Endothelial cell of umbilical vein (primary cell): ENCODE results near the gene FGF5. TPM values are rescaled to one million over a fixed set of nuclear protein-coding genes. Genes with fewer than 3 reads are reported as not detected.

Source experiments
- BruUV-seq: library from RNA; stranded (reverse); fragments of 400-500 nt; replicated peaks from 2 replicates; lab custom pipeline; 2021; lab: Mats Ljungman, UMichigan
- CTCF ChIA-PET: fragments of 300-600, 350-600 bp; sonication (Branson Sonifier 250); formaldehyde crosslinking; loops from one replicate; lab custom pipeline; 2021; ENCODE audit warnings: antibody characterized with exemption, inconsistent platforms; lab: Charles Lee
- POLR2A ChIA-PET: fragments of 300-600, 350-600 bp; sonication (Branson Sonifier 250); formaldehyde crosslinking; loops from one replicate; lab custom pipeline; 2021; ENCODE audit warnings: antibody characterized with exemption, inconsistent platforms; lab: Charles Lee
- DNase-seq: peaks from one replicate; pipeline ENCODE4 v3.0.0-alpha.2; 2011; ENCODE audit warnings: low read depth, low spot score
- FAIRE-seq: peaks from 2 replicates; lab custom pipeline; 2011; peaks lifted over from hg19 to GRCh38; lab: Jason Lieb, UNC
- H2AFZ ChIP-seq: 2 replicates; pipeline ENCODE4 v1.6.0; 2012; ENCODE audit warnings: low read depth, low read length, control low read depth, inconsistent platforms
- H3K27ac ChIP-seq: 2 replicates; pipeline ENCODE4 v1.5.1; 2011; ENCODE audit warnings: low read depth, mild to moderate bottlenecking, control low read depth, low read length, moderate library complexity; ENCODE audit not compliant: insufficient read depth
- H3K27me3 ChIP-seq, 2 experiments: 2 replicates each; pipeline versions ENCODE4 v1.6.0 to v1.6.1; 2011; ENCODE audit warnings: low read length in 2 of 2, mixed read lengths in 1 of 2; ENCODE audit not compliant: control insufficient read depth in 2 of 2, insufficient read depth in 2 of 2
- H3K36me3 ChIP-seq, 2 experiments: 2 replicates in 1 of 2; 3 replicates in 1 of 2; pipeline ENCODE4 v1.5.1; 2011; ENCODE audit warnings: low read length in 2 of 2, mild to moderate bottlenecking in 1 of 2, moderate library complexity in 1 of 2; ENCODE audit not compliant: control insufficient read depth in 2 of 2, insufficient read depth in 2 of 2; ENCODE audit errors: extremely low read depth in 1 of 2
- H3K4me1 ChIP-seq: 3 replicates; pipeline ENCODE4 v1.5.1; 2011; ENCODE audit warnings: mild to moderate bottlenecking, low read length; ENCODE audit not compliant: control insufficient read depth, insufficient read depth; ENCODE audit errors: extremely low read depth
- H3K4me2 ChIP-seq: 2 replicates; pipeline ENCODE4 v1.6.1; 2011; ENCODE audit warnings: low read length, control low read depth, mixed read lengths; ENCODE audit not compliant: insufficient read depth
- H3K4me3 ChIP-seq, 3 experiments: fragments of 200-600 bp in 1 of 3; sonication (generic), shearing (Covaris generic) in 1 of 3; replicated peaks in 1 of 3; 2 replicates each; pipeline ENCODE4 v1.5.1; 2011 to 2016; ENCODE audit warnings: control low read depth in 3 of 3, low read length in 3 of 3, mild to moderate bottlenecking in 2 of 3, inconsistent platforms in 1 of 3, low read depth in 1 of 3, moderate library complexity in 1 of 3; ENCODE audit not compliant: insufficient read depth in 1 of 3
- H3K79me2 ChIP-seq: 2 replicates; pipeline ENCODE4 v1.6.0; 2012; ENCODE audit warnings: low read length, inconsistent platforms; ENCODE audit not compliant: control insufficient read depth, insufficient read depth
- H3K9ac ChIP-seq: replicated peaks from 2 replicates; pipeline ENCODE3; 2011; ENCODE audit warnings: low read length, control low read depth; ENCODE audit not compliant: insufficient read depth; ENCODE audit errors: extremely low read depth
- H3K9me1 ChIP-seq: replicated peaks from 3 replicates; pipeline ENCODE4 v1.6.0; 2011; ENCODE audit warnings: mild to moderate bottlenecking, low read length; ENCODE audit not compliant: control insufficient read depth, insufficient read depth; ENCODE audit errors: extremely low read depth
- H3K9me3 ChIP-seq: replicated peaks from 2 replicates; pipeline ENCODE4 v1.5.1; 2012; ENCODE audit warnings: low read length, inconsistent platforms; ENCODE audit not compliant: control insufficient read depth, insufficient read depth
- H4K20me1 ChIP-seq: replicated peaks from 2 replicates; pipeline ENCODE3; 2011; ENCODE audit warnings: mild to moderate bottlenecking, low read length; ENCODE audit not compliant: control insufficient read depth, insufficient read depth; ENCODE audit errors: extremely low read depth
- EZH2 ChIP-seq: IDR thresholded peaks from 2 replicates; pipeline ENCODE4 v1.6.1; 2012; ENCODE audit warnings: borderline replicate concordance, low read depth, mild to moderate bottlenecking, moderate library complexity, low read length, inconsistent platforms; ENCODE audit not compliant: severe bottlenecking
- FOS ChIP-seq: IDR thresholded peaks from 2 replicates; pipeline ENCODE4 v1.6.1; 2011; ENCODE audit warnings: mild to moderate bottlenecking, low read length, moderate library complexity, borderline replicate concordance; ENCODE audit not compliant: insufficient read depth
- GATA2 ChIP-seq: IDR thresholded peaks from 2 replicates; pipeline ENCODE4 v1.7.0; 2011; ENCODE audit warnings: low read depth, mild to moderate bottlenecking, moderate library complexity, mixed read lengths, low read length; ENCODE audit not compliant: insufficient read length, insufficient read depth
- JUN ChIP-seq: IDR thresholded peaks from 2 replicates; pipeline ENCODE4 v1.6.1; 2011; ENCODE audit warnings: borderline replicate concordance, low read depth; ENCODE audit not compliant: insufficient read length, insufficient read depth
- MYC ChIP-seq: IDR thresholded peaks from one replicate; pipeline ENCODE4 v1.6.1; 2011; ENCODE audit warnings: mild to moderate bottlenecking, low read depth, low read length
- POLR2A ChIP-seq: IDR thresholded peaks from 2 replicates; pipeline ENCODE4 v1.6.1; 2012; ENCODE audit warnings: low read depth, mild to moderate bottlenecking, control low read depth, low read length
- POLR2AphosphoS5 ChIP-seq: IDR thresholded peaks from 2 replicates; pipeline ENCODE4 v1.6.1; 2012; ENCODE audit warnings: low read depth, mild to moderate bottlenecking, control low read depth, low read length, moderate library complexity; ENCODE audit not compliant: insufficient read depth
- dilution Hi-C: fragments of 300-500 bp; cut with MboI; formaldehyde crosslinking; loops from one replicate; pipeline ENCODE4 v1.15.0; 2019; ENCODE audit warnings: low sequenced_read_pairs; ENCODE audit not compliant: extremely low pct_ligation_motif_present
- intact Hi-C: fragments of 100-400 bp; cut with micrococcal nuclease; formaldehyde crosslinking; loops from one replicate; pipeline ENCODE4 v1.10.0; 2022
- polyA plus RNA-seq, 4 experiments: library from polyadenylated mRNA; depleted of rRNA in 3 of 4; stranded (reverse) in 3 of 4; unstranded in 1 of 4; fragments of >200 nt; gene quantifications; 2 replicates each; pipeline versions ENCODE4 v1.2.1 to v1.2.3, GENCODE V29; 2011 to 2012; ENCODE audit warnings: missing spikeins in 1 of 4
- total RNA-seq: library from RNA; stranded (reverse); gene quantifications from 2 replicates; pipeline ENCODE4 v1.2.3, GENCODE V29; 2021
- TF ChIP-seq, protein P1 (sequence below), 2 donors: IDR thresholded peaks; 1 replicate in 1 of 2; 2 replicates in 1 of 2; pipeline ENCODE4 v1.5.1; 2011; ENCODE audit warnings: low read length in 2 of 2, mild to moderate bottlenecking in 2 of 2, moderate library complexity in 2 of 2, control low read depth in 1 of 2, inconsistent platforms in 1 of 2, low read depth in 1 of 2; ENCODE audit not compliant: insufficient read depth in 1 of 2; ENCODE audit errors: extremely low read depth in 1 of 2
- TF ChIP-seq, protein P2 (sequence below): IDR thresholded peaks from 2 replicates; pipeline ENCODE4 v1.6.1; 2011; ENCODE audit not compliant: insufficient read depth, insufficient read length

FGF5 gene
- total and polyA plus RNA-seq, 2 donors (not counting 3 experiments of a cell fraction or from before 2014, with no cell fraction given): 0.13 to 0.73 TPM

DNA sequence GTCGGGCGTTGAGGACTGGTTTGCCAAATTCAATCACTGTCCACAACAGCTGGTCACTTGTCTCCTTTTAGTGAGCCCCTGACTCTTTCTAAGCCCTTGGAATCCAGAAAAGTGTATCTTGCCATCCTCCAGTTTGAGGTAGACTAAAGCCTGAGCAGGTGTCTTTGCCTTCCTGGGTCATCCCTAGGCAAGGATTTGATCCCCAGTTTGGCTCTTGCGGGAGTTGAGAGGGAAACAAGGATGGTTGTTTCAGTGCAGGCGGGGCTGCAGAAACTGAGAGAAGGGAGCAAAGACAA, 2.2 kb upstream of the FGF5 start:
- FAIRE-seq: no peak
- H3K79me2 ChIP-seq: no peaks in the 10 kb centered on the region
- H3K4me2 ChIP-seq: no peak overlapping the region
- H3K4me3 ChIP-seq: no peak overlapping the region
- CTCF ChIA-PET: interaction anchor here (1.0 to 2.9 kb wide), 7 partner anchors 16 to 72 kb away, joined by 3 to 36 read pairs (median 8); partner anchors contain the start of gene CFAP299
- H3K27me3 ChIP-seq: peaks cover 72 to 85% of the 10 kb centered on the region in 2 experiments
- H2AFZ ChIP-seq: no peak overlapping the region
- H3K27ac ChIP-seq: no peak overlapping the region
- DNase-seq: no peak
- intact Hi-C loops (loop anchor here (1.0 kb wide), 1 partner anchor 11 kb away; no protein-coding TSS in a partner anchor), dilution Hi-C loops (no loop called here)
- BruUV-seq: no TSS peak
- no peaks in the 10 kb centered on the region for H4K20me1 ChIP-seq
- no peaks in the 10 kb centered on the region for H3K9me1 ChIP-seq
- POLR2A ChIA-PET: no interaction called here
- H3K9me3 ChIP-seq: no peaks in the 10 kb centered on the region
- peaks cover 12% of the 10 kb centered on the region for H3K4me1 ChIP-seq
- H3K9ac ChIP-seq: no peak overlapping the region
- H3K36me3 ChIP-seq: no peaks in the 10 kb centered on the region
- TF ChIP-seq EZH2: peak; percentile 37
- TF ChIP-seq FOS: no peak

DNA sequence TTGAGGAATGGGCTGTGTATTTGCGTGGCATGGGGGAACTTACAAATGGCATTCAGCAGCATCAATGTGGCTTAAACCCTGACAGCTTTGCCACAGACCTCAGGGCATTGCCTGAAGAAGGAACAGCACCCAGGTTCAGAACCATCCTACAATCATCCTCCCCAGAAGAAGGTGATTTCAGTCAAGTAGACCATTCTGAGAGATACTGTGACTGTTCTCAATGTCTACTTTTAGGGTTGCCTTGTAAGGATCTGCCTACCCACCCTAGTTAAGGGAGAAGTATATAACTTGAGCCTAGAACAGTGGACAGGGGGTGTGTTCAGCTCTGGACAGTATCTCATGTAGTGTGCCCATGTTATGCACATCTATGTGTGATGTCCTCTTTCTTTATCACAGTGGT, 1.6 kb upstream of the FGF5 start:
- ChIA-PET POLR2A (no interaction called here), CTCF (interaction anchor here (1.0 to 2.9 kb wide), 13 partner anchors 8 to 72 kb away, joined by 3 to 36 read pairs (median 8); partner anchors contain the start of gene CFAP299)
- H2AFZ ChIP-seq: no peak overlapping the region
- dilution Hi-C loops (no loop called here), intact Hi-C loops (loop anchor here (1.0 to 5.0 kb wide), 4 partner anchors 12 to 57 kb away; no protein-coding TSS in a partner anchor)
- H3K4me2 ChIP-seq: no peak overlapping the region
- H3K27ac ChIP-seq: no peak overlapping the region
- H3K4me3 ChIP-seq: no peak overlapping the region
- DNase-seq: no peak
- no peaks in the 10 kb centered on the region for H3K36me3 ChIP-seq
- H3K4me1 ChIP-seq: peaks cover 12% of the 10 kb centered on the region
- no peak overlapping the region for H3K9ac ChIP-seq
- H3K9me1 ChIP-seq: no peaks in the 10 kb centered on the region
- H3K27me3 ChIP-seq: peaks cover 75 to 85% of the 10 kb centered on the region in 2 experiments
- H3K9me3 ChIP-seq: no peaks in the 10 kb centered on the region
- H3K79me2 ChIP-seq: no peaks in the 10 kb centered on the region
- TF ChIP-seq JUN (no peak), FOS (no peak), POLR2AphosphoS5 (no peak), POLR2A (no peak), MYC (no peak), EZH2 (no peak), GATA2 (no peak)
- TF ChIP-seq, protein P1, sequence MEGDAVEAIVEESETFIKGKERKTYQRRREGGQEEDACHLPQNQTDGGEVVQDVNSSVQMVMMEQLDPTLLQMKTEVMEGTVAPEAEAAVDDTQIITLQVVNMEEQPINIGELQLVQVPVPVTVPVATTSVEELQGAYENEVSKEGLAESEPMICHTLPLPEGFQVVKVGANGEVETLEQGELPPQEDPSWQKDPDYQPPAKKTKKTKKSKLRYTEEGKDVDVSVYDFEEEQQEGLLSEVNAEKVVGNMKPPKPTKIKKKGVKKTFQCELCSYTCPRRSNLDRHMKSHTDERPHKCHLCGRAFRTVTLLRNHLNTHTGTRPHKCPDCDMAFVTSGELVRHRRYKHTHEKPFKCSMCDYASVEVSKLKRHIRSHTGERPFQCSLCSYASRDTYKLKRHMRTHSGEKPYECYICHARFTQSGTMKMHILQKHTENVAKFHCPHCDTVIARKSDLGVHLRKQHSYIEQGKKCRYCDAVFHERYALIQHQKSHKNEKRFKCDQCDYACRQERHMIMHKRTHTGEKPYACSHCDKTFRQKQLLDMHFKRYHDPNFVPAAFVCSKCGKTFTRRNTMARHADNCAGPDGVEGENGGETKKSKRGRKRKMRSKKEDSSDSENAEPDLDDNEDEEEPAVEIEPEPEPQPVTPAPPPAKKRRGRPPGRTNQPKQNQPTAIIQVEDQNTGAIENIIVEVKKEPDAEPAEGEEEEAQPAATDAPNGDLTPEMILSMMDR (IDR thresholded peaks at IDR 0.05; ENCODE audit: extremely low read depth in 1 of 2, insufficient read depth in 1 of 2, low read depth in 1 of 2, low read length in 2 of 2): no peak
- TF ChIP-seq, protein P2, sequence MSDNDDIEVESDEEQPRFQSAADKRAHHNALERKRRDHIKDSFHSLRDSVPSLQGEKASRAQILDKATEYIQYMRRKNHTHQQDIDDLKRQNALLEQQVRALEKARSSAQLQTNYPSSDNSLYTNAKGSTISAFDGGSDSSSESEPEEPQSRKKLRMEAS: no peak
- H4K20me1 ChIP-seq: no peaks in the 10 kb centered on the region
- BruUV-seq: no TSS peak
- no peak for FAIRE-seq
